ENCODE data around the gene SELENOT. TPM values are rescaled to one million over a fixed set of nuclear protein-coding genes. Genes with fewer than 3 reads are reported as not detected.

The SELENOT gene
- total RNA-seq, 1 donor from 2014 or later: 70.0 TPM

DNA sequence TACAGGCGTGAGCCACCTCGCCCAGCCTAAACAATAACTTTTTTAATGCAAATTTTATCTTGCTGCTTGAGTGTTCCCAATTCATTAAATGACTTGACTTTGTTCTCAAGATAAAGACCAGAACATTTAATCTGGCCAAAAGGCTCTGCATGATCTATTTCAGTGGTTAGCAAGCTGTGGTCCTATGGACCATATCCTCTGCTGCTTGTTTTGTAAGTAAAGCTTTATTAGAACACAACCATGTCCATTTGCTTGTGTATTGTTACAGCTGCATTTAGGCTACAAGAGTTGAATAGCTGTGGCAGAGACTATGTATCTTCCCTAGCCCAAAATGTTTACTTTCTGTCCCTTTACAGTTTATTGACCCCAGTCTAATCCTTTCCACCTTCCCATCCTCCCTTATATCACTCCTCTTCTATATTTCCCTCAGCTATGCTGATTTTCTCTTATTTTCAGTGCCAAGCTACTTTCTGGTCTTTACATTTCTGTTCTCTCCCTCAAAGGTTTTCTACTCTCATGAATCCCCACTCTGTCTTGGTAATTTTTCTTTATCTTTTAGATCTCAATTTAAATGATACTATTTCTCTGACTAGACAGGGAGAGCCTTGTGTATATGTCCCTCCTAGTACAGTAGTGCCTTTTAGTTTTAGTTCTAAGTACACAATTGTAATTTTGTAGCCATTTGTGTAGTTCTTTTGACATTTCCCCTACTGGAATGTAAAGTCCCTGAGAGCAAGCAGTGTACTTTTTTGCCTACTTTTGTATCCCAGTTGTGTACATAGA is 23.2 kb downstream of the SELENOT start:
- intact Hi-C loops (cut with DNase I): no loop called here
- no peak for DNase-seq (ENCODE audit: extremely low spot score in 2 of 2)
- H3K4me1 ChIP-seq: peaks cover 5% of the 10 kb centered on the region
- TF ChIP-seq POLR2A (IDR thresholded peaks at IDR 0.05): no peak
- TF ChIP-seq POLR2AphosphoS5 (IDR thresholded peaks at IDR 0.05; ENCODE audit: insufficient read depth in 1 of 2, low read depth in 1 of 2): no peak
- TF ChIP-seq, protein P1, sequence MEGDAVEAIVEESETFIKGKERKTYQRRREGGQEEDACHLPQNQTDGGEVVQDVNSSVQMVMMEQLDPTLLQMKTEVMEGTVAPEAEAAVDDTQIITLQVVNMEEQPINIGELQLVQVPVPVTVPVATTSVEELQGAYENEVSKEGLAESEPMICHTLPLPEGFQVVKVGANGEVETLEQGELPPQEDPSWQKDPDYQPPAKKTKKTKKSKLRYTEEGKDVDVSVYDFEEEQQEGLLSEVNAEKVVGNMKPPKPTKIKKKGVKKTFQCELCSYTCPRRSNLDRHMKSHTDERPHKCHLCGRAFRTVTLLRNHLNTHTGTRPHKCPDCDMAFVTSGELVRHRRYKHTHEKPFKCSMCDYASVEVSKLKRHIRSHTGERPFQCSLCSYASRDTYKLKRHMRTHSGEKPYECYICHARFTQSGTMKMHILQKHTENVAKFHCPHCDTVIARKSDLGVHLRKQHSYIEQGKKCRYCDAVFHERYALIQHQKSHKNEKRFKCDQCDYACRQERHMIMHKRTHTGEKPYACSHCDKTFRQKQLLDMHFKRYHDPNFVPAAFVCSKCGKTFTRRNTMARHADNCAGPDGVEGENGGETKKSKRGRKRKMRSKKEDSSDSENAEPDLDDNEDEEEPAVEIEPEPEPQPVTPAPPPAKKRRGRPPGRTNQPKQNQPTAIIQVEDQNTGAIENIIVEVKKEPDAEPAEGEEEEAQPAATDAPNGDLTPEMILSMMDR (IDR thresholded peaks at IDR 0.05): no peak
- no peak overlapping the region for H3K27ac ChIP-seq
- no peaks in the 10 kb centered on the region for H3K9me3 ChIP-seq
- peaks cover 0 to 35% of the 10 kb centered on the region in 2 donors for H3K36me3 ChIP-seq
- H3K27me3 ChIP-seq: no peaks in the 10 kb centered on the region
- H3K4me3 ChIP-seq: no peak overlapping the region

DNA sequence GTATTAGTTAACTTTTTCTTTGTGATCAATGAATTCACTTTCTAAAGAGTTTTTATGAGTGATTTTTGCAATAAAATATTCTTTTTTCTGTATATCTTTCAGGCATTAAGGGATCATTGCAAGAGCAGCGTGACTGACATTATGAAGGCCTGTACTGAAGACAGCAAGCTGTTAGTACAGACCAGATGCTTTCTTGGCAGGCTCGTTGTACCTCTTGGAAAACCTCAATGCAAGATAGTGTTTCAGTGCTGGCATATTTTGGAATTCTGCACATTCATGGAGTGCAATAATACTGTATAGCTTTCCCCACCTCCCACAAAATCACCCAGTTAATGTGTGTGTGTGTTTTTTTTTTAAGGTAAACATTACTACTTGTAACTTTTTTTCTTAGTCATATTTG is 24.4 kb downstream of the SELENOT start:
- peaks cover 0 to 35% of the 10 kb centered on the region in 2 donors for H3K36me3 ChIP-seq
- DNase-seq (ENCODE audit: extremely low spot score in 2 of 2): no peak
- no peaks in the 10 kb centered on the region for H3K9me3 ChIP-seq
- H3K27ac ChIP-seq: no peak overlapping the region
- intact Hi-C loops (cut with DNase I): no loop called here
- H3K4me1 ChIP-seq: peaks cover 5% of the 10 kb centered on the region
- TF ChIP-seq POLR2AphosphoS5 (IDR thresholded peaks at IDR 0.05; ENCODE audit: insufficient read depth in 1 of 2, low read depth in 1 of 2) (no peak), POLR2A (IDR thresholded peaks at IDR 0.05) (no peak)
- TF ChIP-seq, protein P1 (IDR thresholded peaks at IDR 0.05): no peak
- no peak overlapping the region for H3K4me3 ChIP-seq
- H3K27me3 ChIP-seq: no peaks in the 10 kb centered on the region

DNA sequence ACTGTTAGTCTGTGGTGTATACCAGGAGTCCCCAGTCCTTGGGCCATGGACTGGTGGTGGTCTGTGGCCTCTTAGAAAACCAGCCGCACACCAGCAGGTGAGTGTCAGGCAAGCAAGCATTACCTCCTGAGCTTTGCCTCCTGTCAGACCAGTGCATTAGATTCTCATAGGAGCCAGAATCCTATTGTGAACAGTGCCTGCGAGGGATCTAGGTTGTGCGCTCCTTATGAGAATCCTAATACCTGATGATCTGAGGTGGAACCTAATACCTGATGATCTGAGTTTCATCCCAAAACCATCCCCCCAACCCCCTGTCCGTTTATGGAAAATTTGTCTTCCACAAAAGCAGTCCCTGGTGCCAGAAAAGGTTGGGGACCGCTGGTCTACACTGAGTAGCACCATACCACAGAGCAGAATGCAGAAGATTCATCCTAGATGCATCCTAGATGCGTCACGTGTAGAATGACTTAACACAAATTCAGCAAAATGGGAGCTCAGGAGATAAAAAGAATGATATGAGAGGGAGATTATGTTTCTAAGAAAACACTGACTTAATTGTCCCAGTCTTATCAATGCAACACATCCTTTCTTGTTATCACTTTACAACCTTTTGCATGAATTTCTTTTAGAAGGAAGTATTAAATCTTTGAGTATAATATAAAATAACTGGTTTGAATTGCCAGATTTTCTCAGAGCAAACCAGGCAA is 28.5 kb downstream of the SELENOT start:
- no peak for DNase-seq (ENCODE audit: extremely low spot score in 2 of 2)
- no peak for TF ChIP-seq POLR2A (IDR thresholded peaks at IDR 0.05)
- TF ChIP-seq, protein P1 (IDR thresholded peaks at IDR 0.05): no peak
- TF ChIP-seq POLR2AphosphoS5 (IDR thresholded peaks at IDR 0.05; ENCODE audit: insufficient read depth in 1 of 2, low read depth in 1 of 2): no peak
- intact Hi-C loops (cut with DNase I): no loop called here

DNA sequence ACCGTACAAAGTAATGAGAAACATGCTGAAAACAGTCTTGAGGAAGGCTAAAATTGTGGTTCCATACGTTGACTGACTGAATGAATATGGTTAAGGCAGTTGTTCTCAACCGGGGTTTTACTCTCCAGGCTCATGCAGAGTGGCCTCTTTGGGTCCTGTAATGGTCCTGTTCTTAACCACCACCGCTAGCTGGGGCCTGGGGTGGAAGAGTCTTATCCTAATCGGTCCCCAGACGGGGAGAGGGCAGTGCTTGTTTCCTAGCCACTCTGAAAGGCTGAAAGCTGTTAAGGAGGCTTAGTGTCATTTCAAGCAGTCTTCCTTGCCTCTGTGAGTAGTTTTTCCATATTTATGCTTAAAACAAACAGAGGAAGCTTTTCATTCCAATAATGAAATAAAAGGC is 32.0 kb downstream of the SELENOT start:
- TF ChIP-seq POLR2AphosphoS5 (IDR thresholded peaks at IDR 0.05; ENCODE audit: insufficient read depth in 1 of 2, low read depth in 1 of 2): no peak
- no peak for TF ChIP-seq POLR2A (IDR thresholded peaks at IDR 0.05)
- TF ChIP-seq, protein P1 (IDR thresholded peaks at IDR 0.05): no peak
- DNase-seq (ENCODE audit: extremely low spot score in 2 of 2): no peak
- H3K27me3 ChIP-seq: no peaks in the 10 kb centered on the region
- H3K27ac ChIP-seq: no peak overlapping the region
- H3K4me1 ChIP-seq: no peaks in the 10 kb centered on the region
- peaks cover 0 to 12% of the 10 kb centered on the region in 2 donors for H3K36me3 ChIP-seq
- no peaks in the 10 kb centered on the region for H3K9me3 ChIP-seq
- intact Hi-C loops (cut with DNase I): no loop called here
- H3K4me3 ChIP-seq: no peak overlapping the region

More for the DNA sequence above, 28.5 kb downstream of the SELENOT start:
- Histone ChIP-seq H3K36me3 (peaks cover 0 to 27% of the 10 kb centered on the region in 2 donors), H3K27me3 (no peaks in the 10 kb centered on the region), H3K9me3 (no peaks in the 10 kb centered on the region), H3K4me1 (no peaks in the 10 kb centered on the region), H3K4me3 (no peak overlapping the region), H3K27ac (no peak overlapping the region)

DNA sequence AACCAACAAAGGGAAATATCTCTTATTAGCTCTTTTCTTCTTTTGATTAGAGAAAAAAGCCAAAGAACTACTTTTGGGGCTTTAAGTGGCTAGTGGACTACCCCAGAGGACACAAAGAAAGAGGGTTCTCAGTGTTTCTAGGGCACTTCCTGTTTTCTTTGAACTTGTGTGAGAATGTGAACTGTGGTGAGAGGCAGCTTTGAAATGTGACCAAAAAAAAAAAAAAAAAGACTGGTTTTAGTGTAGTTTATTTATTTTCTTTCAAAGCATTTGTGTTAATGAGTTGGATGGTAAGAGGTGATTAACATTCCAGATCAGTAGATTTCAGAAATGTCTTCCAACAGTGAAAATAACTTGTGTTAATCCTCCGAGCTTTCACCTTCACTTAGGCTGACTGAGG is 32.4 kb downstream of the SELENOT start:
- no peaks in the 10 kb centered on the region for H3K4me1 ChIP-seq
- DNase-seq (ENCODE audit: extremely low spot score in 2 of 2): no peak
- peaks cover 0 to 8% of the 10 kb centered on the region in 2 donors for H3K36me3 ChIP-seq
- no peaks in the 10 kb centered on the region for H3K27me3 ChIP-seq
- intact Hi-C loops (cut with DNase I): no loop called here
- H3K9me3 ChIP-seq: no peaks in the 10 kb centered on the region
- TF ChIP-seq, protein P1 (IDR thresholded peaks at IDR 0.05): no peak
- TF ChIP-seq POLR2A (IDR thresholded peaks at IDR 0.05) (no peak), POLR2AphosphoS5 (IDR thresholded peaks at IDR 0.05; ENCODE audit: insufficient read depth in 1 of 2, low read depth in 1 of 2) (no peak)
- no peak overlapping the region for H3K4me3 ChIP-seq
- H3K27ac ChIP-seq: no peak overlapping the region
